GM19035 (cell line): ENCODE measurements around the gene SAMD10.
"Not testable (repeated sequence)": the region's sequence is repeated elsewhere in the genome, so short reads cannot be mapped to it uniquely, and the experiment has no call there.

ENCODE experiments used
- ATAC-seq: cut with Tn5 transposase; IDR thresholded peaks from one replicate; pipeline ENCODE4 v1.9.1; 2021; ENCODE audit not compliant: unreplicated experiment

Gene SAMD10

GRCh38 chr20:63942969-63943807 is 36.3 kb downstream of the SAMD10 start:
- no peak for ATAC-seq

GRCh38 chr20:63942250-63942951 is 37.0 kb downstream of the SAMD10 start:
- ATAC-seq: no peak

DNA sequence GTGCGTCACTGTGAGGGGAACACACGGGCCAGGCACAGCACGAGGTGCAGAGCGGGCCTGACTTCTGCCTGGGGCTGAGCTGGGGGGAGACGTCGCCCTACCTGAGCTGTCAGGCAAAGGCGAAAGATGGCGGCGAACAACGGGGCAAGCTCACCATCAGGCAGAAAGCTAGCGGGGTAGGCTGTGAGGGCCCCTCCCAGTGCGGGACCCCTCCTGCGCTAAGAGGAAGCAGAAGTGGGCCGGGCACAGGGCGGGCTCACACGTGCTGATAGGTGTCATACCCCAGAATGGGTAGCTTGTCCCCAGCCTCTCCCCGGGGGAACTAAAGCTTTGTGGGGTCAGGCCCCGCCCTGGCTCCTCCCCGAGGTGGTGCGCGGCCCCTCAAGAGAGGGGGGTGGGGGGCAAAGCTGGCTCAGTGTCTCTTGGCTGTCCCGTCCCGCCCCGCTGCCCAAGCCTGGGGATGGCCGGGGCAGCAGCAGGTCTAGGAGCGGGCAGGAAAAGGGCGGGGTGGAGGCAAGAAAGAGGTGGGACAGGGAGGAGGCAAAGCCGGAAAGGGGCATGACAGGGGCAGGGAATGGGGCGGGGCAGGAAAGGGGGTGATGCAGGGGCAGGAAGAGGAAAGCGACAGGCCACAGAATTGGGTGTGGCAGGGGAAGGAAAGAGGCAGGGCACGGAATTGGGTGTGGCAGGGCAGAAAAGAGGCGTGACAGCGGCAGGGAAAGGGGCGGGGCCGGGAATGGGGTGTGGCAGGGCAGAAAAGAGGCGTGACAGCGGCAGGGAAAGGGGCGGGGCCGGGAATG is 38.0 kb downstream of the SAMD10 start:
- no peak for ATAC-seq

DNA sequence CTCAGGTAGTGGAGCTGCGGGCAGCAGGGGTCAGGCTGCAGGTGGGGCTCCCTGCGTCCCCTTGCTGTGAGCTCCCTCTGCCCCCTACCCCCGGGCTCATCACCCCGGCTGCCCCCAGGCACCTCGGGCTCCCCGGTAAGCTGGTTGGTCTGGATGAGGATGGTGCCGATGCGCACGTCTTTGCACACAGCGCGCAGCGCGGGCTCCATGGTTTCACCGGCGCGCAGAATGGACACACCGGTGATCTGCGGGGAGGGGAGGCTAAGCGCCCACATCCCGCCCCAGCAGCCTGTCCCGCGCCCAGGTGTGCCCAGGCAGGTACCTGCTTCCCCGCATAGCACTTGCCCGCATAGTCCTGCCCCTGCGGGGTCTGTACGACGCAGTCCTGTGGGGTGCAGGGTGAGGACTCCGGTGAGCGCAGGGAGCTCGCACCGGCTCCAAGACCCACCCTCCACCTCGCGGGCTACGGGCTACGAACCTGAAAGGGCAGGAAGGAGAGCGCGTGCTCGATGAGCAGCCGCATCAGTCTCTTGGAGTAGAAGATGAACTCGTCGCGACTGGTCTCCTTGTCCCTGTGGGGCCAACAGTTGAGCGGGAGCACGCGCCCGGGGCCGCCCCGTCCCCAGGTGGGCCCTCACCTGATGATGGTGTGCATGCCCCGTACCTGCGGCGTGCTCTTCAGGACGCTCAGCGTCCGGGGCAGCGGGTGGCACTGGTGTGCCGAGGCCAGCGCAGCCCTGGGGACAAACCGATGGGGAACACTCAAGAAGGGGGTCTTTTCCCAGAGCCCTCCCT is 38.8 kb downstream of the SAMD10 start:
- no peak for ATAC-seq

DNA sequence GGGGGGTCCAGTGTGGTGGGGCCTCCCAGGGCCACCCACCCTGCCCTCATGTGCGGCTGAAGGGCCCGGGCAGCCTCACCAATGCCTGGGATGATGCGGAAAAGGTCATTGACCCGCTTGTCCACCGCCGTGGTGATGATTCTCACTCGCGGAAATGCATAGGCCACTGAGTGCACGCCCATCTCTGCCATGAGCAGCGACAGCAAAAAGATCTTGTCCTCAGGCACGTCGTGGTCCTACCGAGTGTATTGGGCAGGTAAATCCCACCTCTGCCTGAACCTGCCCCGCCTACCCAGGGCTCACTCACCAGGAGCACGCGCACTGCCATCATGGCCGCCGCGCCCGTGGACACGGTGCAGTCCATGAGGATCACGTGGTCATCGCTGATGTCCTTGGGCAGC is 39.4 kb downstream of the SAMD10 start:
- ATAC-seq: no peak

DNA sequence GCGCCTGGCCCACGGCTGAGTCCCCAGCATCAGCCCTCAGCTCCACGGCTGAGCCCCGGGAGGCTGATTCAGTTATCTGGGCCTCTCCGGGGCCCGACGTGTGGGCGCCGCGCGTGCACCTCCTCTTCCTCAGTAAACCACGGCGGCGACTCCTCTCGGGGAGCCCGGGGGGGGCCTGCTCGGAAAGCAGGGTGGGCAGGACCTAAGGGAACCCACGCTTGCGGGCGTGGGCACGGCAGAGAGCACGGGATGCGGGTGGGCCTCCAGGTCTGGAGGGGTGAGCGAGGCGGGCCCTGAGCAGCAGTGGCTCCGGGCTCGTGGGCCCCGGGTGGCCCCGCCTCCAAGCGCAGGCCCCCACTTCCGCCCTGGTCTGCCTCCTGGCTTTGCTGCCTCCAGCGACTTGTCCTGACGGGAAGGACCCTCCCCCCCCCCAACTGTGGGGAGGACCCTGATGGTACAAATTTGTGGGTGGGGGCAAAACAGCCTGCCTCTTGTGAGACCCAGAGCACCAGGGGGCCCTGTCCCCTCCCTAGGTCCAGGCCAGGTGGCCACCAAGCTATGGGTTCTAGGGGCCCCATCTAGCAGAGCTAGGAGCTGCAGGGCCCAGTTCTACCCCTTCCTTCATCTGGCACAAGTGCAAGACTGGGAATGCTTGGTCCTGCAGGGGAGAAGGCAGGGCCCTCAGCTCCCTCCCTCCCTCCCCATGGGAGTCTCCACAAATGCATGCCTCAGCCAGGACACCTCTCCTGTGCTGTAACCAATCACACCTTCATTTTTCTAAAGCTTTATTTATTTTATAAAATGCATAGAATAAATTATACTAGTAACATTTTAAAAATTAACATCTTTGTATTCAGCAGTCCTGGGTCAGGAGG is 40.1 kb downstream of the SAMD10 start:
- no peak for ATAC-seq

GRCh38 chr20:63937596-63937995 is 41.8 kb downstream of the SAMD10 start:
- ATAC-seq: no peak

DNA sequence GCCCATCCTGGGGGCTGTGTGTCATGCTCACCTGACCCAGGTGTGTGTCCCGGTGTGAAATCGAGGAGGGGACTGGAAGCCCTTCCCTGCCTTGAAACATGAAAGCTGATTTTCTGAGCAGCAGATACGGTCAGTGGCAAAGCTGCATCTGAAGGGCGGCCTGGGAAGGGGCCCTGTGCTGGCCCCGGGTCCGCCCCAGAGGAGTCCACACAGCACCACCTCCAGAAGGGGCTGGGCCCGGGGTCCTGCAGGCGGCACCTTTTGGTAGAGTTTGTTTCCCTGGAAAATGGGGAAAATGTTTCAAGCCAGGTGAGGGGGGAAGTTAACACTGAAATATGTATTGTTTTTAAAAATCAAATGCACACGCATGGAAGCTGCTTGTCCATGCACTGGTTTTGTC is 44.0 kb downstream of the SAMD10 start:
- ATAC-seq: no peak

- no peak for ATAC-seq
Observed at GRCh38 chr20:63934271-63935068, 45.0 kb downstream of the SAMD10 start.

GRCh38 chr20:63933646-63934045 is 45.8 kb downstream of the SAMD10 start:
- no peak for ATAC-seq

GRCh38 chr20:63932606-63933160 is 46.8 kb downstream of the SAMD10 start:
- ATAC-seq: no peak

- no peak for ATAC-seq
Observed at GRCh38 chr20:63931735-63932134, 47.7 kb downstream of the SAMD10 start.

DNA sequence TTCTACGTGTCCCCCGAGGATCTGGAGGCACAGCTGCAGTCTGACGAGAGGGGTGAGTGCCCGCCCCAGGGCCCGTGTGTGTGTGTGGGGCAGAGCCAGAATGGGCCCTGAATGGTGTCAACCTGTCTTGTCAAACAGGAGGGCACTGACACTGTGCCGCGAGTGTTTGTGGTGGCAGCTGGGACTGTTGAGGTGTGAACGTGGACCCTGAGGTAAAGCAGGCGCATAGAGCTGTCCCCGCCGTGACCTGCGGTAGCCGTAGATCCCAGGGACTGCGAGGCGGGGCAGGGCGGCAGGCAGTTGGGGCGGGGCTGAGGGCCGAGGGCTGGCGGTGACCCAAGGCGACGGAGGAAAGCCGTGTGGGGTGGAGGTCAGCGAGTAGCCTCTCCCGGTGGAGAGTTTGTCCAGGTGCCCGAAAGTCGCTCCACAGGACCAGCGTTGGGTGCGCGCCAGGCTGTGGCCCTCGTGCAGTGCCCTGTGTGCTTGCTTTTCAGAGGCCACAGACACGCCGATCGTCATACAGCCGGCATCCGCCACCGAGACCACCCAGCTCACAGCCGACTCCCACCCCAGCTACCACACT is 48.4 kb downstream of the SAMD10 start:
- no peak for ATAC-seq

DNA sequence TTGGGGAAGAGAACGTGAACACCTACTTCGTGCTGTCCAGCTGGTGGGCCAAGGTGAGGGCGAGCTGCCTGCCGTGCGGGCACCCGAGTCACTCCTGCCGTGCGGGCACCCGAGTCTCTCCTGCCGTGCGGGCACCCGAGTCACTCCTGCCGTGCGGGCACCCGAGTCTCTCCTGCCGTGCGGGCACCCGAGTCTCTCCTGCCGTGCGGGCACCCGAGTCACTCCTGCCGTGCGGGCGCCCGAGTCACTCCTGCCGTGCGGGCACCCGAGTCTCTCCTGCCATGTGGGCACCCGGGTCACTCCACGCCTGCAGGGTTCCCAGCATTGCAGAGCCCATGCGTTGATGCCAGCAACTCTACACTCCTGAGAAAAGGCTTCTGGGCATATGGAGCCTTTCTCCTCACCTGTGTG is 50.0 kb downstream of the SAMD10 start:
- ATAC-seq: not testable (repeated sequence)

- ATAC-seq: no peak
Observed at GRCh38 chr20:63929071-63929470, 50.4 kb downstream of the SAMD10 start.

DNA sequence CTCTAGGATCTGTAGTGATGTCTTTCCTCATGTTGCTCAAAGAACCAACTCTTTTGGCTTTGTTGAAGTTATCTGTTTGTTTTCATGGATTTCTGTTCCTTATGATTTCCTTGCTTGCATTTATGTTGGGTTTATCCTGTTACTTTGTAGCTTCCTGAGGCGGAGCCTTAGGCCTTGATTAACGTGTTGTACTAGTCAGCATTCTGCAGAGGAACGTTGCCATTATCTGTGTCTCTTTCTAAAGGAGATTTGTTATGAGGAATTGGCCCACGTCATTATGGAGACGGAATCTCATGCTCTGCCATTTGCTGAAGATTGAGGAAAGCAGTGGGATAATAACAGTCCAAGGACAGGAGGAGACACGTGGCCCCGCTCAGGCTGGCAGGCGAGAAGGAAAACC is 53.1 kb downstream of the SAMD10 start:
- no peak for ATAC-seq

DNA sequence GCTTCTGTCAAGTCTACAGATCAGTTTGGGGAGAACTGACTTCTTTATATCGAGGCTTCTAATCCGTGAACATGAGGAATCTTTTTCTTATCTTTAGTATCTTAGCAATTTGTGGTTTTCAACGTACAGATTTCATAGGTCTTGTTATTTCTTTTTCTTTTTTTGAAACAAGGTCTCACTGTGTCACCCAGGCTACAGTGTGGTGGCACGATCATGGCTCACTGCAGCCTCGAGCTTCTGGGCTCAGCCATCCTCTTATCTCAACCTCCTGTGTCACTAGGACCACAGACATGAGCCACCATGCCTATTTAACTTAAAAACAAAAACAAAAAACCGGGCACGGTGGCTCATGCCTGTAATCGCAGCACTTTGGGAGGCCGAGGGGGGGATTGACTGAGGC is 55.2 kb downstream of the SAMD10 start:
- ATAC-seq: no peak
